ENCODE data around the gene BRMS1.

DNA sequence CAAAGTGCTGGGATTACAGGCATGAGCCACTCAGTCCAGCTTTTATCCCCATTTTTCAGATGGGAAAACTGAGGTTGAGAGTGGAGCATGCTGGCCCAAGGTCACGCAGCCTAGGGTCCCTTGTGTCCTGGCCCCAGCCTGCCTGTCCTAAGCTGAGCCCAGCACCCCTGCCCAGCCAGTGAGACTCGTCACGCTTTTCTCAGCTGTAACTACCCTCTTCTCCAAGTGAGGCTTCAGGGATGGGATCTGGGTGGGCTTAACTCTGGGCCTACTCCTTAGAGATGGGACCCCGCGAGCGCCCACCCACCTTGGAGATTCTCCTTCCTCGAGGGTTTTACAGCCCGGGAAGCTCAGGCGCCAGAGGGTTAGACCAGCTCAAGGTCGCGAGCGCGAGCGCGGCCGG, 53.6 kb downstream of the BRMS1 start:
- TF ChIP-seq, protein P1, sequence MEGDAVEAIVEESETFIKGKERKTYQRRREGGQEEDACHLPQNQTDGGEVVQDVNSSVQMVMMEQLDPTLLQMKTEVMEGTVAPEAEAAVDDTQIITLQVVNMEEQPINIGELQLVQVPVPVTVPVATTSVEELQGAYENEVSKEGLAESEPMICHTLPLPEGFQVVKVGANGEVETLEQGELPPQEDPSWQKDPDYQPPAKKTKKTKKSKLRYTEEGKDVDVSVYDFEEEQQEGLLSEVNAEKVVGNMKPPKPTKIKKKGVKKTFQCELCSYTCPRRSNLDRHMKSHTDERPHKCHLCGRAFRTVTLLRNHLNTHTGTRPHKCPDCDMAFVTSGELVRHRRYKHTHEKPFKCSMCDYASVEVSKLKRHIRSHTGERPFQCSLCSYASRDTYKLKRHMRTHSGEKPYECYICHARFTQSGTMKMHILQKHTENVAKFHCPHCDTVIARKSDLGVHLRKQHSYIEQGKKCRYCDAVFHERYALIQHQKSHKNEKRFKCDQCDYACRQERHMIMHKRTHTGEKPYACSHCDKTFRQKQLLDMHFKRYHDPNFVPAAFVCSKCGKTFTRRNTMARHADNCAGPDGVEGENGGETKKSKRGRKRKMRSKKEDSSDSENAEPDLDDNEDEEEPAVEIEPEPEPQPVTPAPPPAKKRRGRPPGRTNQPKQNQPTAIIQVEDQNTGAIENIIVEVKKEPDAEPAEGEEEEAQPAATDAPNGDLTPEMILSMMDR (conservative IDR thresholded peaks at IDR 0.05; ENCODE audit: low read depth, low read length), result no peak
- no peak for TF ChIP-seq EZH2 (IDR thresholded peaks at IDR 0.05; ENCODE audit: low read length, unreplicated experiment)

Measured in PC-3 (cell line).